ENCODE results near the gene ZNF746.
A peak's percentile ranks its signal among the peaks of the same experiment; 100 is the strongest.
"Not testable (repeated sequence)": the region's sequence is repeated elsewhere in the genome, so short reads cannot be mapped to it uniquely, and the experiment has no call there.

The ZNF746 gene

GRCh38 chr7:149497467-149498261 is at the start of gene ZNF746:
TSS of gene ZNF746 (minus strand) at chr7:149497809. CDS start at chr7:149497536, 273 bp downstream.
- peak; percentile 52 for DNase-seq

DNA sequence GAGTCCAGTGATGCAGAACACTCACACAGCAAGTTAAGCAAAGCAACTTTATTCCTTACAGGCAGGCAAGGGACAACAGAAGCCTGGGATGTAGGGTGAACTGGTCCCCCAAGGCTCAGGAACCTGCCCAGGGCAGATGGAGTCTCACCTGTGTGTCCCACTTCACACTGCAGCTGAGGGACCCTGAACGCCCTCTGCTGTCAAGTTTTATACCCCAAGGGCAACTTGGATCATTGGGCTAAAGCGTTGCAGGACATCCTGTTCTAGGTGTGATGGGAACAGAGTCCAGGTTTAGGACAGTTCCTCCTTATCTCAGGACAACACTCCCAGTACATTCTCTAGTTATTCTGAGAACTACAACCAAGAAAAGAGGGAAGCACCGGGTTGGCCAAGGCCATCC is 49.5 kb upstream of the ZNF746 start:
- DNase-seq: no peak

DNA sequence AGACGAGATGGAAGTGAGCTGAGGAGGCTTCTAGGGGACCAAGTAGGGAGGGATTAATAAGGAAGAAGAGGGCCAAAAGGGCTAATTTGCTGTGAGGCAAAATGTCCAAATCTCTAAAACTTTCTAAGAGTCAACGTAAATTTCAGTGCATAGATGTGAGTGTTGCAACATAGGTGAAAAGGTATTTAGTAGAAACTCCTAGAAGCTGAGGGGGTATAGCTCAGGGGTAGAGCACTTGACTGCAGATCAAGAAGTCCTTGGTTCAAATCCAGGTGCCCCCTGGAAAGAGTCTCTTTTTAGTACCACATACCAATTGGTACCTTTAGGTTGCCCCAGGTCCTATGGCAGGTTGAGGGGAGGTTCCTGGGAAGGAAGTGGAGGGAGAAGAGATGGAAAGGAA is 48.7 kb upstream of the ZNF746 start:
- DNase-seq: no peak

- no peak for DNase-seq
Measured at GRCh38 chr7:149544028-149544427, 46.4 kb upstream of the ZNF746 start.

DNA sequence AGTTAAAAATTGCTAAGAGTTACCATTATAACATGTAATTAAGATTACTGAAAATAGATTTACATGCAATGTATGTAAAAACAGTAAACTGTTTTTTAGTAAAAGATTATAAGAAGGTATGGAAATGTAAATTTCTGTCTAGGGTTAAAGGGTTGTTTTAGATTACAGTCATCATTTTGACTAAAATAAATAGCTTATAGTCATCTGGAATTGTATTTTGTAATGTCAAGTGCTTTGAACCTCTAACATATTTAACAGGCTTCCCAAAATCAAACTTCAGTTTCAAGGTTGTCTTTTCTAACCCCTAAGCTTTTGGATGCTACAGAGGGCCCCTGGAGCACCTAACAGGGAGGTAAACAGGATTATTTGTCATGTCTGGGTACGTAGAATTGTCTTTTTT is 35.0 kb upstream of the ZNF746 start:
- DNase-seq: no peak

- no peak for DNase-seq
Measured at GRCh38 chr7:149529136-149529718, 31.6 kb upstream of the ZNF746 start.

DNA sequence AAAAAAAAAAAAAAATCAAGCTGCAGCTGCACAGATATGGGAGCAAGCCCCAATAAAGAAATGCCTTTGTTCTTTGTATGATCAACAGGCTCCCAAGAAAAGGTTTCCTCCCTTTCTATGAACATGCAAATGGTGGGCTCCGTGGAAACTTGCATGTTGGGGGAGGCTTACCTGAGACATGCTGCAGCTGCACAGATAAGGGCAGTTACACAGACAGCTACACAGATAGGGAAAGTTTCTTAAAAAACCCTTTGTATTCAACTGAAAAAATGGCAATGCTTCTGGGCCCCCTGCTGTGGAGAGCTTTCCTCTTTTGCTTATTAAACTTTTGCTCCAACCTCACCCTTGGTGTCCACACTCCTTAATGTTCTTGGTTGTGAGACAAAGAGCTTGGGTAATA is 29.8 kb upstream of the ZNF746 start:
- DNase-seq: no peak

- no peak for DNase-seq
Measured at GRCh38 chr7:149525280-149525679, 27.7 kb upstream of the ZNF746 start.

- DNase-seq: no peak
Measured at GRCh38 chr7:149524394-149524793, 26.8 kb upstream of the ZNF746 start.

- no peak for DNase-seq
Measured at GRCh38 chr7:149510248-149510647, 12.6 kb upstream of the ZNF746 start.

- DNase-seq: no peak
Measured at GRCh38 chr7:149509774-149510173, 12.2 kb upstream of the ZNF746 start.

DNA sequence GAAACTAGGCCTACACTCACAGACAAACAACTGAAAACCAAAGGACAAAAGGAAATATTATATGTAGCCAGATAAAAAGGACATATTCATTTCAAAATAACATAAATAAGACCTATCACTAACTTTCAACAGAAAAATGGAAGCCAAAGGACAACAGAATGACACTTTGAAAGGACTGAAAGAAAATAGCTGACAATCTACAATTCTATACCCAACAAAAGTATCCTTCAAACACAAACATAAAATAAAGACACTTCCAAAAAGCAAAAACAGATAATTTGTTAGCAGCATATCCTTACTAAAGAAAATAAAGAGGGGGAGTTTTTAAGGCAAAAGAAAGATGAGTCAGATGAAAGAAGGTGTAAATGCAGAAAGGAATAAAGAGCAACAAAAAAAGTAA is 7.9 kb upstream of the ZNF746 start:
- DNase-seq: no peak

- DNase-seq: no peak
Measured at GRCh38 chr7:149501651-149502050, 4.0 kb upstream of the ZNF746 start.

DNA sequence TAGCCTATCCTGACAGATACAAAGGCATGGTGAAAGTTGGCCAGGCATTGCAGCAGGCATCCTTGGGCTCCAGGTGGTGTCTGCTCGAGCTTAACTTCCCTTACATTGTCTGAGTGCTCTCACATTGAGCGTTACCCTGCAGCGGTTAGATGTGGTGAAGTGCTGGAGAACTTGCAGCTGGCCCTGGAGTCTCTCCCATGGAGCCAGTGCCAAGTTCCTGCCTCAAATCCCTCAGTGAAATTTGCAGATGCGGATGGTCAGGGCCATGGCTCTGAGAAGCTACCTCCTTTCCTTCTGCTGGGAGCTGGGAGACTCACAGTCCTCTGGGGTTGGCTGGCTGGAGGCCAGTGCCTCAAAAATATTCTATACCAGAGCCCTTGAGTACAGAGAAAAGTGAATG is 3.3 kb upstream of the ZNF746 start:
- DNase-seq: no peak

- DNase-seq: no peak
Measured at GRCh38 chr7:149500201-149500600, 2.6 kb upstream of the ZNF746 start.

DNA sequence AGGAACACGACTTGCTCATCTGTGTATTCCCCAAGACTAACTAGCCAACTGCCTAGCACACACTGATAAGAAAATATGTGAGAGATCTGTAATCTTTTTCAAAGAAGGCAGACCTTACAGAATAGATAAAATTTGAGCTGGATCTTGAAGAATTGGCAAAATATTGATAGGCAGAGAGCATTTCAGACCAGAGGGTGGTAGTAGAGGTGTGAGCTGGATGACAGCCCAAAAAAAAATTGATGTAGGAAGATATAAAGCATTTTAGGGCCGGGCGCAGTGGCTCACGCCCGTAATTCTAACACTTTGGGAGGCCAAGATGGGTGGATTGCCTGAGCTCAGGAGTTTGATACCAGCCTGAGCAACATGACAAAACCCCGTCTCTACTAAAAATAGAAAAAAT is 1.2 kb upstream of the ZNF746 start:
- DNase-seq: no peak

DNA sequence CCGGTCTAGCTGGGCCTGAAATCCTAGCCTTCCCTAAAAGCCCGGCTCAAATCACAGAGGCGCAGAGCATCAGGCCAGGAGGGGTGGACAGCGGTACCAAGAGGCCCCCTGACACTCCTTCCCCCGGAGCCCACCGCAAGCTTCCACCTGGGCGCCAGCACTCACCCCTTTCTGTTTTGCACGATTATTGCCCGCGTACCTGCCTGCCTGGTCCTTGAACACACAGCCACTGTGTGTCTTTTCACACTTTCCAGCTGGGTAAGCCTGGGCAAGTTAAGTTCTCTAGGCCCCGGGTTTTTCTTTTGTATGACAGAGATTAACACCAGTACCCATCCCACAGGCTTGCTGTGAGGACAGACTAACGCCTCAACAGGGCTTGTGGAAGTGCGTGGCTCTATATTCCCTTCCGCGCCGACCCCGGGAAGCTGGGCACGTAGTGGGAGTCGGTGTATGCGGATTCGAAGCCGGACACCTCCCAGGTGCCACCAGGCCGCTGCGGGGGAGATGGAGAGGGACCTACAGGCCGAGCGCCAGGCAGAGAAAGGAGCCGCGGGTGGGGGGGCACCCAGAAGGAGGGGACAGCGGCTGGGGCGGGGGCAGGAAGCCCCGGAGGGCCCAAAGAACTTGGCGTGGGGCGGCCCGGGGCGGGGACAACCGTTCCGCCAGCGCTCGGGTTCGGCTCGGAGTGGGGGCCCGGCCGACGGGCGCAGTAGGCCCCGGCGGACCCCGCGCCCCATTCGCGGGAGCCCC is 792 bp downstream of the ZNF746 start:
- DNase-seq: no peak

DNA sequence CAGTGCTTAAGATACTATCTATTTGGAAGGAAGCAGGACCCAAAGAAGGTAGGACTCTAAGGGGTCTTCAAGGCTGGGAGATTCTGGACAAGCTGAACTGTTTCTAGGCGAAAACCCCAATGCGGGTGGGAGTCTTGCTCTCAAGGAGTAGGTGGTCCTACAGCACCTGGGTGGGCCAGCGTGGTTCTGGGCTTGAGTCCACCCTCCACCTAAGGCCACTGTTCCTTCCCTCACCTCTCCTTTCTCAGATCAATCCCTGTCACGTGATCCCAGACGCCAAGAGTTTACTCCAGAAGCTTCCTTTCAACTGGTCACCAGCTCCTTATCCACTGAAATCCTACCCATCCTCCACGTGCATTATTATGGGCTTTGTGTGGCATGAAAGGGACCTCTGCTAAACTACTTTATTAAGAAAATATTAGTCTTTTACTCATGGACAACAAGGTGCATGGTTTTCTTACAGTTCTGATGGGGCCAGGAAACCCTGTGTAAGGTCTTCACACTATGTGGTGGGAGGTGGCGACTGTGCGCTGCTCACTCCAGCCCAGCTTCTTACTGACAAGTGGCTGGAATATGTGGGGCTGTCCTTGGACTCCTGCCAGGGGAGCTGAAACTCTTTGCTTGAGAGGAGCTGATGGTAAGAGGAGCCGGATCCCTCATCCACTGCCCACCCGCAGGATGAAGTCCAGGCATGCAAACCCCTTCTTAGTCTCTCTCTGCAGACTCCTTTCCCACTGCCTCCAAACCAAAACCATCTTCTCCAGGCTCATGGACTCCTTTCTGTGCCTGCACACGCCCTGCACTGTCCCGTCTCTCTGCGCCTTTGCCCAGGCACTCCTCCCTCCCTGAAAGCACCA is 1.6 kb downstream of the ZNF746 start:
- DNase-seq: no peak

GRCh38 chr7:149494738-149495368 is 2.8 kb downstream of the ZNF746 start:
- DNase-seq: no peak

GRCh38 chr7:149493975-149494374 is 3.6 kb downstream of the ZNF746 start:
- not testable (repeated sequence) for DNase-seq

DNA sequence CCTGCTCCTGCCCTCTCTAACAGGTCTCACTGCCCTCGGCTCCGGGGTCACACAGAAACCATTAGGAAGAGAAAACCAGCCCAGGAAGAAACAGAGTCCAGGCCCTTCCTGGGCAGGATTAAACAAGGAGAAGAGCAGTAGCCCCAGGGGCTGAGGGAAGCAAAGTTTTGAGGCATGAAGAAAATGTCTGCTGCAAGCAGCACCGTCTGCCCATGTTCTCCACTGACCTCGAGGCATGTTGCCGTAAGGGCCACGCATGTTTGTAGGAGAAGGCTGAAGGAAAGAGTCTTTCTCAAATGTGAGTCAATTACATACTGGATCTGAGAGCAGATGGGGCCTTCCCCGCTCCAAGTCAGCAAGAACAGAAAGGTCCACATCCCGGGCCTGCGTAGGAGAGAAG is 4.2 kb downstream of the ZNF746 start:
- no peak for DNase-seq

DNA sequence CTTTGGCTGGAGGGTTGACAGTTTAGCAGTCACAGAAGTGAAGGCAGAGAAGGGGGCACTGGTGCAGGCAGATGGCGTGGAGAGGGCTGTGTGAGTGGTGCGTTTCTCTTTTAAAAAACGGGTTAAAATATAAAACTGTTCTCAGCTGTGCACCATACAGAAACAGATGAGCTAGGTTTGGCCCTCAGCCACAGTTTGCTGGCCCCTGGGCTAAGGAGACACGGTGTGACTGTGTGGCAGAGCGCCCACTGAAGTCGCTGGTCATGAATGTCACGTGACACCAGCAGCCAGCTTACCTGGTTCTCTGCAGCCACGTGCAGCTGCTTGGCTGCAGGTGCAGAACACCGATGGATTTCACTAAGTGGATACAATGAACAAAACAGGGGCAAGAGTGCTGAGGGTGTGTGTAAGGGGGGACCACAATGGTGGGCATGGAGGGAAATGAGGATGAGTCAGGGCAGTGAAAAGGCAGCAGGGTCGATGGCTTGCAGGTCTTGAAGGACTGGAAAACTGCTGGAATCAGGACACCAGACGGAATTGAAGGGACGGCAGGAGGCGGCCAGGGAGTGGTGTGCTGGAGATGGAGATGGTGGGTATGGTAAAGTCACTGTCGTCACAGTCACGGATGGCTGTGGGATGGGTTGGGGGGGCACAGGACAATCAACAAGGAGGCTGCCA is 7.4 kb downstream of the ZNF746 start:
- no peak for DNase-seq

Data from GOT3 (cell line).